Measurements from ENCODE around the gene PARD3B. TPM values are rescaled to one million over a fixed set of nuclear protein-coding genes. Genes with fewer than 3 reads are reported as not detected.

The PARD3B gene
- total and polyA plus RNA-seq, 8 donors, result 18.5 to 24.6 (median 21.1) TPM

- H3K4me3 ChIP-seq, result no peak overlapping the region
- no peaks in the 10 kb centered on the region for H3K36me3 ChIP-seq
- no peak overlapping the region for H3K27ac ChIP-seq
- no peaks in the 10 kb centered on the region for H3K4me1 ChIP-seq
- no peaks in the 10 kb centered on the region for H3K9me3 ChIP-seq
- no peaks in the 10 kb centered on the region for H3K27me3 ChIP-seq
- no peak for TF ChIP-seq CTCF (IDR thresholded peaks at IDR 0.05)
- intact Hi-C loops (cut with DNase I), result no loop called here
- DNase-seq (no peak), ATAC-seq (no peak)
These were observed 531.9 kb downstream of the PARD3B start for GRCh38 chr2:205077159-205077558.

GRCh38 chr2:205078762-205079161 lies 533.5 kb downstream of the PARD3B start:
- H3K4me3 ChIP-seq, result no peak overlapping the region
- H3K4me1 ChIP-seq, result no peaks in the 10 kb centered on the region
- ATAC-seq, result no peak
- DNase-seq, result no peak
- no peaks in the 10 kb centered on the region for H3K9me3 ChIP-seq
- H3K27me3 ChIP-seq, result no peaks in the 10 kb centered on the region
- intact Hi-C loops (cut with DNase I), result no loop called here
- no peaks in the 10 kb centered on the region for H3K36me3 ChIP-seq
- H3K27ac ChIP-seq, result no peak overlapping the region
- no peak for TF ChIP-seq CTCF (IDR thresholded peaks at IDR 0.05)

- no peak for ATAC-seq
- Histone ChIP-seq H3K9me3 (no peaks in the 10 kb centered on the region), H3K27me3 (no peaks in the 10 kb centered on the region), H3K36me3 (no peaks in the 10 kb centered on the region), H3K4me3 (no peak overlapping the region), H3K27ac (no peak overlapping the region), H3K4me1 (no peaks in the 10 kb centered on the region)
- intact Hi-C loops (cut with DNase I), result no loop called here
- TF ChIP-seq CTCF (IDR thresholded peaks at IDR 0.05), result no peak
- no peak for DNase-seq
These were observed 533.9 kb downstream of the PARD3B start for GRCh38 chr2:205079173-205079572.

- H3K36me3 ChIP-seq, result no peaks in the 10 kb centered on the region
- no peak for TF ChIP-seq CTCF (IDR thresholded peaks at IDR 0.05)
- H3K9me3 ChIP-seq, result no peaks in the 10 kb centered on the region
- no peak overlapping the region for H3K4me3 ChIP-seq
- intact Hi-C loops (cut with DNase I), result no loop called here
- no peak overlapping the region for H3K27ac ChIP-seq
- H3K27me3 ChIP-seq, result no peaks in the 10 kb centered on the region
- DNase-seq (no peak), ATAC-seq (no peak)
- no peaks in the 10 kb centered on the region for H3K4me1 ChIP-seq
These were observed 541.4 kb downstream of the PARD3B start for GRCh38 chr2:205086662-205087061.

- no peak for ATAC-seq
- Histone ChIP-seq H3K36me3 (no peaks in the 10 kb centered on the region), H3K27me3 (no peaks in the 10 kb centered on the region), H3K9me3 (no peaks in the 10 kb centered on the region), H3K4me1 (no peaks in the 10 kb centered on the region), H3K27ac (no peak overlapping the region), H3K4me3 (no peak overlapping the region)
- no peak for TF ChIP-seq CTCF (IDR thresholded peaks at IDR 0.05)
- intact Hi-C loops (cut with DNase I), result no loop called here
- no peak for DNase-seq
These were observed 542.6 kb downstream of the PARD3B start for GRCh38 chr2:205087862-205088261.
